GM21515 (cell line): Measurements from ENCODE around the gene FOSB.
A peak's percentile ranks its signal among the peaks of the same experiment; 100 is the strongest.

Source experiments
- ATAC-seq: cut with Tn5 transposase; IDR thresholded peaks from one replicate; pipeline ENCODE4 v1.9.1; 2021; ENCODE audit not compliant: unreplicated experiment

FOSB gene

DNA sequence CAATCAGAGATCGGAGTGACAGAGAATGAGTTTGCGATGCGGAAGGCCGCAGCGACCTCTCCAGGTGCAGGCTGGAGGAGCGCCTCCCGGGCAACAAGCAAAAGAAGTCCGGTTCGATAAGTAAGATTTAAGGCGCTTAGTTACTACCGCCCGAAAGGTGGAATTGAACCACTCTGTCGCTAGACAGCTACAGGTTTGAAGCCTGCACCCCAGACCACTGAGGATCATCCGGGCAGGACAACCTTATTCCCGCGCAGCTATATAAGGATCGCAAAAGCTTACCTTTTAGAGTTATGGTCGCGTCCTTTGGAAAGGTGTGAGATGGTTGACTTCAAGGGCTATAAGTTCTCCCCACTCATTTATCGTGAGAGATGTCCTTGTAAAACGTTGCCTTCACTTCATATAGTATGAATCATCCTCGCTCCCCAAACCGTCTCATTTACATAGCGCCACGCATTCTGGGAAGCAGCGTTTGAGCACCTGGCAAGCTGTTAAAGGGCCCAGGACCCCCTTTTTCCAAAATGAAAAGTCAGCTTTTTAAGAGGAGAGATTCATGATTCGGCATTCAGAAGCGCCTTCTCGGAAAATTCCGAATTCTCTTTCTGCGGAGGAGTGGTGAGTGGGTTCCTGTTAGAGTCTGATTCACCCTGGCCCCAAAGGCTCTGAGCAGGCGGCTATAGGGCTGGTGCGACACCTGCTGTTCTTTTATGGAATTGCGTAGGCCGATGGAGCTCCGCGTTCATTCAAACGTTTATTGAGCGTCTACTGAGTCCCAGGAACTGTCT, 10.8 kb downstream of the FOSB start:
- ATAC-seq = peak; percentile 66

DNA sequence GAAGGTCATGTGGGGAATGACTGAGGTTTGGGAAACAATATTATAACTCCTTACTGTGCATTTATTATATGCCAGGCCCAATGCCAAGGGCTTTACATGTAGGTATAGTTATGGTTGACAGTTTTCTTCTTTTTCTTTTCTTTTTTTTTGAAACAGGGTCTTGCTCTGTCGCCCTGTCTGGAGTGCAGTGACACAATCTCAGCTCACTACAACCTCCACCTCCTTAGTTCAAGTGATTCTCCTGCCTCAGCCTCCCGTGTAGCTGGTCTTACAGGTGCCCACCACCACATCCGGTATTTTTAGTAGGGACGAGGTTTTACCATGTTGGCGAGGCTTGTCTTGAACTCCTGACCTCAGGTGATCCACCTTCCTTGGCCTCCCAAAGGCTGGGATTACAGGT, 15.2 kb downstream of the FOSB start:
- ATAC-seq = no peak

DNA sequence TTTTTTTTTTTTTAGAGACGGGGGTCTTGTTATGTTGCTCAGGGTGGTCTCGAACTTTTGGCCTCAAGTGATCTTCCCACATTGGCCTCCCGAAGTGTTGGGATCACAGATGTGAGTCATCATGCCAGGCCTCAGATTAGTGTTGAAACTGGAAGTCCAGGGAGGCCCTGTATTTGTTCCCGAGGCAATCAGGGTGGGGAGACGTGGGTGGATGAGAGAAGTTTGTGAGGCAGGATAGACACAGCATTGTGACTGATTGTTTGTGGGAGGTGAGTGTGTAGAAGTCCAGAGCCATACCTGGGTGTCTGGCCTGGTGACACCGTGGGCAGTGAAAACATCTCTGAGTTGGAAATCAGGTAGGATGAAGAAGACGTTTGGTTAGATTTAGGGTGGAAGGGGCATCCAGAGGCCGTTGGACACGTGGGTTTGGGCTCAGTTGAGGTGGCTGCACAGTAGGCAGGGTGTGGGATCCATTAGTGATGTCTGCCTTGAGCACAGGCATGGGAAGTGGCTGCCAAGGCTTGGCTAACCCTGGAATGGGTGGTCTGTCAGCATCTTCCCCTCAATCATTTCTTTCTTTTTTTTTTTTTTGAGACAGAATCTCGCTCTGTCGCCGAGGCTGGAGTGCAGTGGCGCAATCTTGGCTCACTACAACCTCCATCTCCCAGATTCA, 16.6 kb downstream of the FOSB start:
- no peak for ATAC-seq

DNA sequence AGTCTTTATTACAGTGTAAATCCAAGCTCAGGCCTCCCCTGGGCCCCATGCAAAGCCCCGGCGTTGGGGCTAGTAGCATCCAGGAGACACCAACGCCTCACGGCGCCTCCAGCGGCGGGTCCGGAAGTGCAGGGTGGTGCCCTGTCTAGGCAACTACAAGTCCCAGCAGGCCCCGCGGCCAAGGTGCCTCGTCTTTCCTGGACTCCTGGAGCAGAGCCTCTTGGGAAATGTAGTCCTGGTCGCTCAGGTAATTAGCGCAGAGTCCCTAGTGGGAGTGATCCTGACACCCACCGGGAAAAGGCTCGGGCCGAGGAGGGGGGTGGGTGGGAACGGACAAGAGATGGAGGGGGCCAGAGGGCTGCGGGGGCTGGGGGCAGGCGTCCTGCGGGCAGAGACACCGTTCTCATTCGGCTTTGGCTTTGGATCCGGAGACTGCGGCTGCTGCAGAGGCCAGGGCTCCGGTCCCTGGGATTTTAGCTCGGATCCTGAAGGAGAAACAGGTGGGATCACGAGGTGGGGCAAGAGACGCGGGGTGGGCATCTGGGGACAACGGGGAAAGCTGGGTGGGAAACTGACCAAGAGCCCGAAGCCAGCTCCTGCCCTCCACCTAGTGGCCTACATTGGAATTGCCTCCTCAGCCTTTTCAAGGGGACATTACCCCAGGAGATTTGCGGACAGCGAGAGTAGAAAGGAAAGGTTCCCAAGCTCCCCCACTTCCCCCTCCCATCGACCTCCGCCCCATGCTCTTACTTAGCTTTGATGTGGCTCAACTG, 17.7 kb downstream of the FOSB start:
- peak; percentile 89 for ATAC-seq

DNA sequence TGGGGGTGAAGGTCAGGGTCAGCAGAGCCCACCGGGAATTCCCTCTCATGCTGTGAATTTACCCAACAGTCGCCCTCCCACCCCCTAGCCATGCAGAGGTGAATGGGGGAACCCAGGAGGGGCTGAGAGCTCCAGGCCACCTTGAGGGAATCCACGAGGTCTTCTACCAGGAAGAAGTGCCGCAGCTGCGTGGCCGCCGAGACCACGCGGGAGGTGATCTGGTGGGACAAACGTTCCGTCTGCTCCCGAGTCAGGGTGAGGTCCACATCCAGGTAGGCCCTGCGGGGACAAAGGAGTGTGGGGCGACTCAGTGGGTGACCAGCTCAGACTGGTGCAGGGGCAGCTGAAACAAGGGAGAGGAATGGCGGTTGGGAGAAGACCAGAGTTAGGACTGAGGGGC, 20.9 kb downstream of the FOSB start:
- no peak for ATAC-seq

DNA sequence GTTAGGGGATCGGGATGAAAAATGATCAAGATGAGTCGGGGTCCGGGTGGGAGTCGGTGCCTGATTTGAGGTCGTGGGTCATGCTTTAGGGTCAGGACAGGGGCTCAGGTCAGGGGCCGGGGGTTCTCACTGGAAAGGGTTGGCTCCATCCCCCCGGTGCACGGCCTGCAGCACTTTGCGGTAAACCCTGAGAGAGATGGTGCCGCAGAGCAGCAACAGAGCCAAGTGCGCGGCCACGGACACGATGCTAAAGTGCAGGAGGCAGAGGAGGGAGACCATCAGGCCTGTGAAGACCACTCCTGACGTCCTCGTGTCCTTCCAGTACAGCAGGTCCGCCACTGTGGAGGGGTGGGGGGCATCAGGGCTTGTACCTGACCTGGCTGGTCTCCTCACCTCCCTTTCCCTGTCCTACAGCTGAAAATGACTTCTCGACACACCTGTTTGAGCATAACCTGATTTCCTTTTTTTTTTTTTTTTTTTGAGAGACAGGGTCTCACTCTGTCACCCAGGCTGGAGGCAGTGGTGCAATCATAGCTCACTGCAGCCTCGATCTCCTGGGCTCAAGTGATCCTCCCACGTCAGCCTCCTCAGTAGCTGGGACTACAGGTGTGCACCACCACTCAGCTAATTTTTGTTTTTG, 21.5 kb downstream of the FOSB start:
- no peak for ATAC-seq

DNA sequence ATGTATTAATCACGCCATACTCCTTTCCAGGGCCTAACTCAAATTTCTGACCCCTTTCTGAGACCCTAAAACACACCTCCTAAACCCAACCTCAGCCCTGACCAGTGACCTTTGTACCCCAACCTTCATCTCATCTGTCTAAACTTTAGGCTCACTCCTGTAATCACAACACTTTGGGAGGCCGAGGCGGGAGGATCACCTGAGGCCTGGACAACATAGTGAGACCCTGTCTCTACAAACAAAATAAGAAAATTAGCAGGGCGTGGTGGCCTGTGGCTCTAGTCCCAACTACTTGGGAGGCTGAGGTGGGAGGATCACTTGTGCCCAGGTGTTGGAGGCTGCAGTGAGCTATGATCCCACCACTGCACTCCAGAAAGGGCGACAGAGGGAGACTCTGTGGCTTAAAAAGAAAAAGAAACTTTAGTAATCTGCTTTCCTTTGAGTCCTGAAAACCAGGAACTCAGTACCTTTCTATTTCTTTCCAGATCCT, 24.4 kb downstream of the FOSB start:
- no peak for ATAC-seq

DNA sequence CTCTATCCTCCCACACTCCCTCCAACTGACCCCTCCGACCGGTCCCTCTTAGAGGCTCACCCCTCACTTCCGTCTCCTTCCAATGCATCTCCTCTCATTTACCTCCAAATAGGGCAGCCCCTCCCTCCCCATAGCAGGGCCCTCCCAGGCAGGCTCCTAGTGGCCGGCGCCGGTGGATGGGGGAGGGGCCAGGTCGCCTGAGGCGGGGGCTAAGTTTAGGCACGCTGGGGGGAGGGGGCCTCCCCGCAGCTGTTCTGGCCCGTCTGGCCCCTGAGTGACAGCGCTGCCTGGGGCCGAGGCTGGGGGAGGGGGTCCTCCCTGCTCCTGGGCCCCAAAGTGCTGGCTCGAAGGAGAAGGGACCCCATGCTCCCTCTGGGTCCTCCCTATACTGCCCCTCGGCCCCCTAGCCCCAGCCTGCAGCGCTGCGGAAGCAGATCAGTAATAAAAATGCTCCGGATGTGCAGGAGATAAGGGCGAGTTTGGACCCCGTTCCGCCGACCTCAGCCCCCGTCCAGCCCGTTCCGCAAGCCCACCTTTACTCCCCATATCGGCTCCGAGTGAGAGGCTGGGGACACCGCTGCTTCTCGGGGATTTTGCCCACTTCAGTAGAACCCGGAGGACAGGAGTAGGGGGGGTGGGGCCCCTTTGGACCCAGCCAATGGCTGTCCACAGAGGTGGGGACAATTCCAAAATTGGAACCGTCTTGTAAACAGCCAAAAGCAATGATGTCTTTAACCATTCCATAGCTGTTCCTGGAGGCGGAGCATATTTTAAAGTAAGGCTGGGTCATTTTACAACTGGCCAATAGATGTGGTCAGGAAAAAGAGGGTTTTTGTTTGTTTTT, 25.1 kb downstream of the FOSB start:
- ATAC-seq = no peak

DNA sequence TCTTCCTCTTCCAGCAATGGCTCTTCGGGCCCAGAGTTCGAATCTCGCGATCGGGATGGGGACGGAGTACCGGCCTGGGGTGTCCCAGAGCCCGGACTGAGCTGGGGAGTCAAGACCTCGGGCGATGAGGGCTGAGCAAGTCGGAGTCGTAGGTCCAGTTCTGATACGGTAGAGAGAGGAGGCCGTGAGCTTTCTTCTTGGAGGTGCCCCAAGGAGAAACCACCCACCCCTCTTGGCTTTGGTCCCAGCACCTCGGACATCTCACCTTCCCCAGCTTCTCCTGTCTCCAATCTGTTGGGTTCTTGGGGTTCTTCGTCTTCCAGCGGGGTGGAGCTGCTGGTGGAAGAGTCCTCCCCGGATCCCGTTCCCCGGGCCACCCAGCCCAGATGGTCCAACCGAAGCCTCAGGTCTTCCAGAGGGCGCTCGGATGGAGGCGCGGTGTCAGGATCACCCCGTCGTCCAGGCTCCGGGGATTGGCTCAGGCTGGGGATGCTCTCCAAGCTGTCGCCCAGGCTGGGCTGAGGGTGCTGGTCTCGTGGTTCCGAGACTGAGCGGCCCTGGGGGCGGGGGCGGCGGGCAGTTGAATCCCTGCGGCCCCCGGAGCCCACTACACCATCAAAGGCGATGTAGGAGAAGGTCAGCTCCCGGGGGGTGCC, 26.6 kb downstream of the FOSB start:
- no peak for ATAC-seq

DNA sequence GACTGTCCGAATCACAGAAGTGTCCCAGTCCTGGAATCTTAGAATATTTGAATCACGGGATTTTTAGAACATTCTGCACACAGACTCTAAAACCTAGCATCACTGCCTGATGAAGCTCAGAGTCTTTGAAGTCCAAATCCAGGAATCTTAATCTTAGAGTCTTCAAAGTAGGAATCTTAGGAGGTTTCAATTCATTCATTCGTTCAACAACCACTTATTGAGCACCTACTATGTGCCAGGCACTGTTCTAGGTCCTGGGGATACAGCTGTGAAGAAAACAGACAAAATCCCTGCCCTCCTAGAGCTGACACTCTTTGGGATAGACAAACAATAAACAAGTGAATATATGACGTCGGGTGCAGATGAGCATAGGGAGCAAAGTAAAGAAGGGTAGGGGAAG, 27.4 kb downstream of the FOSB start:
- no peak for ATAC-seq

DNA sequence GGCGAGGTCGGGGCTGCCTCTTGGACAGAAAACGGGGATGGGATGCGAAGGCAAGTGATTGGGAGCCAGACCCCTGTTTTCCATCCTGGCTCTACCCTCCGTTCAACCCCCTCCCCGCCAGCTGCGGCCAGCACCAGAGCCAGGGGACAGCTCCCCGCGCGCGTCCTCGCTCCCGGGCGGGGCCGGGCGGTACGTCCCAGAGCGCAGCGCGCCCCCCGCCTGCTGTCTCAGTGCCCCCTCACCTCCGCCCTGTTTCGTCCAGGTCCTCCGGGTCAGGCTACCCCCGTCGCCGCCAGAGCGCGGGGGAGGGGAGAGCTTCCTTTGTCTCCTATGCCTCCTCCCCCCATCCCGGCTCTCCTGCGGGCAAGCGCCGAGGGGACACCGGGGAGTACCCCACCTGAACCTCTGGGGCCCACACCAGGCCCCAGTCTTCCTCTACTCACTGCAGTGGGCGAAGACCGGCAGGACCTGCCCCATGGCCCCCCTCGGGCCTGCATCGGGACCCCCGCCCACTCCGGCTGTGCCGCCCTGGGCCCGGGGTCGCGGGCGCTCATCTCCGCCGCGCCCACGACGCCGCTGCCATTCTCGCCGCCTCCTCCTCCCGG, 28.7 kb downstream of the FOSB start:
- peak; percentile 19 for ATAC-seq

DNA sequence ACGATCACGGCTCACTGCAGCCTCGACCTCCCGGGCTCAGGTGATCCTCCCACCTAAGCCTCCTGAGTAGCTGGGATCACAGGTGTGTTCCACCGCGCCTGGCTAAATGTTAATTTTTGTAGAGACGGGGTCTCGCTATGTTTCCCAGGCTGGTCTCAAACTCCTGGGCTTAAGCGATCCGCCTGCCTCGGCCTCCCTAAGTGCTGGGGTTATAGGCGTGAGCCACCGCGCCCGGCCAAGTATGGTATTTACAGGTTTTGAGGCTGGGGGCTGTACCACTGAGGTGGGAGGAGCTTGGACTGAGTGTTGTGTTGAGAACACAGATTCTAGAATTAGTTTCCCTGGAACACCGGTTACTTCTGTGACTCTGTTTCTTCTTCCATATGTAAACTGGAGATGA, 30.0 kb downstream of the FOSB start:
- ATAC-seq = no peak

DNA sequence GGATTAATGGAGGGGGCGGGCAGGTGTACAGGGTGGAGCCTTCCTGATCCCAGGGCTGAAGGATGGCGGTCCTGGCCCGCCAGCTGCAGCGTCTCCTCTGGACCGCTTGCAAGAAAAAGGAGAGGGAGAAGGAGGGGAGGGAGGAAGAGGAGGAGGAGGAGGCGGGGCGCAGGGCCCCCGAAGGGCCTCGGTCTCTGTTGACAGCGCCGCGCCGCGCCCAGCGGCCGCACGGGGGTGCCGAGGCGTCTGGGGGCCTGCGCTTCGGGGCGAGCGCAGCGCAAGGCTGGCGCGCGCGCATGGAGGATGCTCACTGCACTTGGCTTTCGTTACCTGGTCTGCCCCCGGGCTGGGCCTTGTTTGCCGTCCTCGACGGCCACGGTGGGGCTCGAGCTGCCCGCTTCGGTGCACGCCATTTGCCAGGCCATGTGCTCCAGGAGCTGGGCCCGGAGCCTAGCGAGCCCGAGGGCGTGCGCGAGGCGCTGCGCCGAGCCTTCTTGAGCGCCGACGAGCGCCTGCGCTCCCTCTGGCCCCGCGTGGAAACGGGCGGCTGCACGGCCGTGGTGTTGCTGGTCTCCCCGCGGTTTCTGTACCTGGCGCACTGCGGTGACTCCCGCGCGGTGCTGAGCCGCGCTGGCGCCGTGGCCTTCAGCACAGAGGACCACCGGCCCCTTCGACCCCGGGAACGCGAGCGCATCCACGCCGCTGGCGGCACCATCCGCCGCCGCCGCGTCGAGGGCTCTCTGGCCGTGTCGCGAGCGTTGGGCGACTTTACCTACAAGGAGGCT, 30.8 kb downstream of the FOSB start, which contains the start of gene PPM1N:
Gene PPM1N, plus strand, starts transcription at position 33 of the 785 bp plus-strand sequence. Its CDS starts 30 bp downstream, at position 63.
- ATAC-seq = no peak

DNA sequence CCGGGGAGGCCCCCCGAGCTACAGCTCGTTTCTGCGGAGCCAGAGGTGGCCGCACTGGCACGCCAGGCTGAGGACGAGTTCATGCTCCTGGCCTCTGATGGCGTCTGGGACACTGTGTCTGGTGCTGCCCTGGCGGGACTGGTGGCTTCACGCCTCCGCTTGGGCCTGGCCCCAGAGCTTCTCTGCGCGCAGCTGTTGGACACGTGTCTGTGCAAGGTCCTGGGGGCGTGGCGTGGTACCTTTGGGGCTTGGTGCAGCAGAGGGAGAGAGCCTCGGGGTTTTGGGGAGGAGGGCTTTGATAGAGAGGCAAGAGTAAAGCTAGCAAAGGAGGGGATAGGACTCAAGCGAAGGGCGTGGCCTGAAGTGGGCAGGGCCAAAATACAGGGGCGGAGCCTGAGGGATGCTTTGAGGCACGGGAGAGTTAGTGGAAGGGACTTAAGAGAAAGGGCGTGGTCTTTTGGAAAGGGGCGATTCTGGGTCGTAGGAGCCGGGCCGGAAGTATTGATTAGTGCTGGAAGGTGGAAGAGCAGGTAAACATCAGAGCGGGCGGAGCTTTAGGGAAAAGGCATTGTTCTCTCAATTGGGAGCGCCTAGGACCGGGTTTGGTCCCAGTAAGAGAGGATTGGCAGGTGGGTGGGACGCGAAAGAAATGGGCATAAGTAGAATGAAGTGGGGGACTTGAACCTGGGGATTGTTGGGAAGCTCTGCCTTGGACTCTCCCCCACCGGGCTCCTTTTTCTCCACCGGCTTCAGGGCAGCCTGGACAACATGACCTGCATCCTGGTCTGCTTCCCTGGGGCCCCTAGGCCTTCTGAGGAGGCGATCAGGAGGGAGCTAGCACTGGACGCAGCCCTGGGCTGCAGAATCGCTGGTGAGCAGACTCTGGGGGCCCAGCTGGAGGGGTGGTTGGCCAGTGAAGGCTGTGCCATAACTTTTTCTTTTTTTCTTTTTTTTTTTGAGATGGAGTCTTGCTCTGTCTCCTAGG, 31.7 kb downstream of the FOSB start:
- ATAC-seq = no peak

DNA sequence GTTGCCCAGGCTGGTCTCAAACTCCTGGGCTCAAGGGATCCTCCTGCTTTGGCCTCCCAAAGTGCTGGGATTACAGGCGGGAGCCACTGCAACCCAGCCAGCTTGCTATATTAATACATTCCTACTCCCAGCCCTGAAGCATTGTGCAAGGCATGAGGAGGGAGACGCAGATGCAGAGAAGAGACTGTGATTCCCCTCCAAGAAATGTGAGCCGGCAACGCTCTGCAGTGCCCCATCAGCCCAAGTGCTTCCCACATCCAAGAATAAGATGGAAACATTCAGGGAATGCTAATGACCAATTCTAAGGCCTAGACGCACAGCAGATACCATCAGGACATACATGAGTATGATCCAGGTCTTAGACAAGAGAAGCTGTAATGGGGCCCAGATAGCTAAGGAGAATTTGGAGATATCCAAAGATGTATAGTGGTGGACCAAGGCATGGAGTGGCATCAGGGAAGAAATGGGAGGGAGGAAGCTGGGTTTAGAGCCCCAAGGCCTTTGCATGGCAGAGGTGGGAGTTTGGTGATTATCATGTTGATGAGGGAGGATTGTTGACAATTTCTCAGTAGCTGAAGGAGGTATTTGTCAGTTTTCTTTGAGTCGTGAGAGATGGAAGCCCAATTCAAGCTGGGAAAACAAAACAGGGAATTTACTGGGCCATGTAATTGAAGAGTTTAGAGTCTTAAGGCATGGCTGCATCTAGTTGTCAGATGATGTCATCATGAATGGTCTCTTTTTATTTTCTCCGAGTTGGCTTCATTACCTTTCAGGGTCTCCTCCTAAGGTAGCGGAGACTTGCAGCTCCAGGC, 33.3 kb downstream of the FOSB start:
- ATAC-seq = no peak

DNA sequence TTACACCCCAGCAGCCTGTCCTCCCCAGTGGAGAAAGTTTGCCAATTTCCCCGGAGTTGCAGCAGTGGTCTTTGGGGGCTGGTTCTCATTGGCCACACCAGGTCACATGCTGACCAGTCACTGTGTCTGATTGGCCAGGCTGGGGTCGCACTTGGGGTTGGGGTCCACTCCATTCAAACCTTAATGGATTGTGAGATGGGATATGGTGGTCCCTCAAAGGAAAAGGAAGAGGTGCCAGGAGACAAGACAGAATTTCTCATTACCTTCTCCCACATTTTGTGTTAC, 33.9 kb downstream of the FOSB start:
- no peak for ATAC-seq

DNA sequence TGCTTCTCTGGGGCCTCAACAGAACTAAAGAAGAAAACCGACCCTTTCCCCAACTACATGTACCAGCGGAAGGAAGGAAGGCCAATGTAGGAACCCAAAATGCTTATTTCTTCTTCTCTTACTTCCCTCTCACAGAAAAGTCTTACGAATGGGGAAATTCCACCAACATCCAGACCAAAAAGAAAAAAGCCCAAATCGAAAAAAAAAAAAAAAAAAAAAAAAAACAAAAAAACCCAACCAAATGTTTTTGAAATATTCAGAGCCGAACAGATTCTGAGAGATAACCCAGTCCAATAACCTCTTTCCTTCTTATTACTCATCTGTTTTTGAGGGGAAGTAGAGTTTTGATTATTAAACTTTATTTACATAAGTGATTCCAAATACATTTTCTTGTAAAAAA, 34.3 kb downstream of the FOSB start:
- ATAC-seq = no peak
